ENCODE data around the gene TP53BP2. TPM values are rescaled to one million over a fixed set of nuclear protein-coding genes. Genes with fewer than 3 reads are reported as not detected.
A peak's percentile ranks its signal among the peaks of the same experiment; 100 is the strongest.

TP53BP2 gene
- total and polyA plus RNA-seq, 12 donors = 5.9 to 25.3 (median 20.1) TPM

DNA sequence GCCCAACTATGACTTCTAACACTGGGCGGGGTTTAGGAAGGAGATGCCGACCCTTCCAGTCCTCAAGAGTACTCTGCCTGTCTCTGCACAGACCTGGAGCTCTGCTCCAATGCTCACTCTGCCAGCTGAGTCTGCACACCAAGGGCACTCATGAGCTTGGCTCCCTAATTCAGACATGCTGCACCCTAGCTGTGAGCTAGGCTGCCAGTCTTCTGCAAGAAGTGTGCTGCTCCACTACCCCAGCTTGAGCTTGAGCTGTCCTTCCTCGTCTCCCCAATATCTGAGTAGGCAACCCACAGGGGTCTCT lies 13.2 kb downstream of the TP53BP2 start:
- TF ChIP-seq, protein P1, sequence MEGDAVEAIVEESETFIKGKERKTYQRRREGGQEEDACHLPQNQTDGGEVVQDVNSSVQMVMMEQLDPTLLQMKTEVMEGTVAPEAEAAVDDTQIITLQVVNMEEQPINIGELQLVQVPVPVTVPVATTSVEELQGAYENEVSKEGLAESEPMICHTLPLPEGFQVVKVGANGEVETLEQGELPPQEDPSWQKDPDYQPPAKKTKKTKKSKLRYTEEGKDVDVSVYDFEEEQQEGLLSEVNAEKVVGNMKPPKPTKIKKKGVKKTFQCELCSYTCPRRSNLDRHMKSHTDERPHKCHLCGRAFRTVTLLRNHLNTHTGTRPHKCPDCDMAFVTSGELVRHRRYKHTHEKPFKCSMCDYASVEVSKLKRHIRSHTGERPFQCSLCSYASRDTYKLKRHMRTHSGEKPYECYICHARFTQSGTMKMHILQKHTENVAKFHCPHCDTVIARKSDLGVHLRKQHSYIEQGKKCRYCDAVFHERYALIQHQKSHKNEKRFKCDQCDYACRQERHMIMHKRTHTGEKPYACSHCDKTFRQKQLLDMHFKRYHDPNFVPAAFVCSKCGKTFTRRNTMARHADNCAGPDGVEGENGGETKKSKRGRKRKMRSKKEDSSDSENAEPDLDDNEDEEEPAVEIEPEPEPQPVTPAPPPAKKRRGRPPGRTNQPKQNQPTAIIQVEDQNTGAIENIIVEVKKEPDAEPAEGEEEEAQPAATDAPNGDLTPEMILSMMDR (IDR thresholded peaks at IDR 0.05) = peak in 3 of 9 donors; percentile 9 to 23 (median 22)
- Histone ChIP-seq H3K36me3 (no peaks in the 10 kb centered on the region), H3K9me3 (no peaks in the 10 kb centered on the region), H3K4me3 (no peak overlapping the region), H3K27ac (peak overlapping the region in 6 of 10 donors; percentile 12 to 75 (median 45)), H3K4me1 (peaks cover 3 to 88% (median 53%) of the 10 kb centered on the region in 9 donors), H3K27me3 (no peaks in the 10 kb centered on the region)
- DNase-seq (no peak), ATAC-seq (peak; percentile 59 to 83 (median 75))
- 37 to 38% methylated on average over 3 of the region's 3 CpGs for WGBS, 2 donors
- intact Hi-C loops (cut with DNase I) = no loop called here

DNA sequence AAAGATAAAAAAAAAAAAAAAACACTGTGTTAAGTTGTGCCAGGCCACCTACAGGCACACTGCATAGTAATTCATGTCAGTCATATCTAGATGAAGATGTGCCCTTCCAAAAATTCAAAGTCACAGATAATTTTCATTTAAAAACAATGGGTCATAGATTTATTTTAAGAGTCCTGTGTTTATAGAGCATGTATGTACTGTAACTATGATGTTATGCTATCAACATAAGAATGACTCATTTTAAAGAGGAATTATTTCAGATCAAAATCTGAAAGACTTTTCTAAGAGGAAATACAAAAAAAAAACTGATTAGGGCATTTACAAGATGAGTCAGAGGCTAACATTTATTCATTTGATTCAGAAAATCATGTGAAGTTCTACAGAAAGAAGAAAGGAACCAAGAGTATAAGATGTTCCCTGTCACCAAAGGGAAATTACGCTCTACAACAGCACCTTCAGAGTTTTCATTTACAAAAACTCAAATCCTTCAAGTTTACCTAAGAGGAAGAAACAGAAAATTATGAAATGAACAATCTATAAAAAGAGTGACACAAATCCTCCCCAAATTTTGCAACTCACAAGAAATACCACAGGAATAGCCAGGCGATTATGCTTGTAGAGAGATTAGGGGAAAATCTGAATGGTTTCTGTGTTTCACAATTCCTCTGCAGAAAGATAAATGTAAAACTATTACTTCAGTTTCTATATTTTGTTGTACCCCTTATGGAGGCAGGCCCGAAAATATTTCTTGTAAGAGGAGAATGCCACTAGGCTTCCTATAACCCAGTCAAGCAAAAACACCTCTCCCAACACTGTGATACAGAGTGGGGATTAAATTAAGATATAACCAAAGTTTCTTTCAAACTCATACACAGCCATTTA lies 13.8 kb downstream of the TP53BP2 start:
- DNase-seq (no peak), ATAC-seq (peak in 4 of 8 donors; percentile 23 to 55 (median 28))
- intact Hi-C loops (cut with DNase I) = no loop called here
- no peak overlapping the region for H3K4me3 ChIP-seq
- 54 to 67% methylated on average over 3 of the region's 3 CpGs for WGBS, 2 donors
- no peaks in the 10 kb centered on the region for H3K36me3 ChIP-seq
- H3K9me3 ChIP-seq = no peaks in the 10 kb centered on the region
- TF ChIP-seq, protein P1 (IDR thresholded peaks at IDR 0.05) = no peak
- H3K27ac ChIP-seq = peak overlapping the region in 7 of 10 donors; percentile 12 to 75 (median 41)
- H3K27me3 ChIP-seq = no peaks in the 10 kb centered on the region
- H3K4me1 ChIP-seq = peaks cover 3 to 88% (median 53%) of the 10 kb centered on the region in 9 donors

DNA sequence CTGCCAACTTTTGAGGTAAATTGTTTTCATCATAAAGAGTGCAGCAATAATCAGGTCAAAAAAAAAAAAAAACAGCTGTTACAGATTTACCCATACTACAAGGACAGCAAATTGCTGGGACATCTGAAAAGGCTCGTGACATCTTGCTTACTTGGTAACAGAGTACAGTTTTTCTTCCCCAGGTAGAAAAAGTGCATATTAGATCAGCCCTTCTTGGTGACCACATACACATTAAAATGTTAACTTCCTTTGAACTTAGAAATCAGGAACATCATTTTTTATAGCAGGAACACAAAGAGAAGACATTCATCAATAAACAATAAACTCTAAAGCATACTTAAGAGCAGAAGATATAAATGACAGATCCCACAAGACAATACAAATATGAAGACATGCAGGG lies 16.1 kb downstream of the TP53BP2 start:
- DNase-seq (no peak), ATAC-seq (no peak)
- Histone ChIP-seq H3K27me3 (no peaks in the 10 kb centered on the region), H3K36me3 (no peaks in the 10 kb centered on the region), H3K4me1 (peaks cover 3 to 85% (median 38%) of the 10 kb centered on the region in 9 donors), H3K27ac (no peak overlapping the region), H3K4me3 (no peak overlapping the region), H3K9me3 (no peaks in the 10 kb centered on the region)
- intact Hi-C loops (cut with DNase I) = no loop called here
- TF ChIP-seq, protein P1 (IDR thresholded peaks at IDR 0.05) = no peak
- 90 to 96% methylated on average over 1 of the region's 1 CpG for WGBS, 2 donors

DNA sequence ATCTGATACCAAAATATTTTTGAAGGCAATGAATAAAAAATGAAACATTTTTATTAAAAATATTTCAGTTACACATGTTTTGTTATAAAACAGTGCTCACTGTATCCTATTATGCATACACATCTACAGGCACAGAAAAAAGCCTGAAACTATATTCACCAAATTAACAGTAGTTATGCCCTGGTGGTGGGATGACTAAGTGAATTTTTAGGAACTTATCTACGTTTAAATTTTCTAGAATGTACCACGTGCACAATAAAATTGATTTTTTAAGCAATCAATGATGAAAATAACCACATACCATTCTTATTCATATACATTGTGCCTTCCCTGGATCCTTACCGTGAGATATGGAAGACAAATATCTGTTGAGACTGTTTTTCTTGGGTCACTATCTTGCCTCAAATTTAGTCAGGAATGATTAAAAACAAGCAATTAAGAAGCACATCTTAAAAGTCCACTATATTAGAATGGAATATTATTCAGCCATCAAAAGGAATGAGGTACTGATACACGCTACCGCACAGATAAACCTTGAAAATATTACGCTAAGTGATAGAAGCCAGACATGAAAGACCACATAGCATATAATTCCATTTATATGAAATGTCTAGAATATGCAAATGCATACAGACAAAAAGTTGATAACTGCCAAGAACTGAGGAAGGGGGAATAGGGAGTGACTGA lies 17.4 kb downstream of the TP53BP2 start:
- intact Hi-C loops (cut with DNase I) = no loop called here

More for the DNA sequence above, 17.4 kb downstream of the TP53BP2 start:
- H3K9me3 ChIP-seq = no peaks in the 10 kb centered on the region
- ATAC-seq = no peak
- DNase-seq = no peak
- WGBS, 2 donors = 93 to 95% methylated on average over 6 of the region's 6 CpGs
- TF ChIP-seq, protein P1 (IDR thresholded peaks at IDR 0.05) = no peak
- H3K27me3 ChIP-seq = no peaks in the 10 kb centered on the region
- H3K4me3 ChIP-seq = no peak overlapping the region
- H3K27ac ChIP-seq = no peak overlapping the region
- H3K36me3 ChIP-seq = no peaks in the 10 kb centered on the region
- peaks cover 3 to 77% (median 37%) of the 10 kb centered on the region in 9 donors for H3K4me1 ChIP-seq

All from heart right ventricle (tissue), 16 donors.